ENCODE data around the gene IL20.

IL20 gene

DNA sequence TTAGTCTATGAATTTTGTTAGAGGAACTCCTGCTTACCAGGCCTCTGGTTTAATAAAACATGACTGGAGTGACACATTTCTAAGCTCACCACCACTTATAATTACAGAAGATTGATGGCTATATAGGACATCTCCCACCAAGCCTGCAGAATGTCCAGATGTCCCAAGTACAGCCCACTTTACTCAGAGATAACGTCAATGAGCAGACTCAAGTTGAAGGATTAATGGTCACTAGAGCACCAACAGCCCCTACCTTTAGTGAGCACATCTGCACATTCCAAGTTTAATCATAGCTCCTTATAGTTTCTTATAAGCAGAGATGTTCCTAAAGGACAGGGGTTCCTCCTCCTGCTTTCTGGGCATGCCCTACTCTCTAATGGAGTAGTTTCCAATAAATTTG, 37.4 kb upstream of the IL20 start:
- TF ChIP-seq, protein P1, sequence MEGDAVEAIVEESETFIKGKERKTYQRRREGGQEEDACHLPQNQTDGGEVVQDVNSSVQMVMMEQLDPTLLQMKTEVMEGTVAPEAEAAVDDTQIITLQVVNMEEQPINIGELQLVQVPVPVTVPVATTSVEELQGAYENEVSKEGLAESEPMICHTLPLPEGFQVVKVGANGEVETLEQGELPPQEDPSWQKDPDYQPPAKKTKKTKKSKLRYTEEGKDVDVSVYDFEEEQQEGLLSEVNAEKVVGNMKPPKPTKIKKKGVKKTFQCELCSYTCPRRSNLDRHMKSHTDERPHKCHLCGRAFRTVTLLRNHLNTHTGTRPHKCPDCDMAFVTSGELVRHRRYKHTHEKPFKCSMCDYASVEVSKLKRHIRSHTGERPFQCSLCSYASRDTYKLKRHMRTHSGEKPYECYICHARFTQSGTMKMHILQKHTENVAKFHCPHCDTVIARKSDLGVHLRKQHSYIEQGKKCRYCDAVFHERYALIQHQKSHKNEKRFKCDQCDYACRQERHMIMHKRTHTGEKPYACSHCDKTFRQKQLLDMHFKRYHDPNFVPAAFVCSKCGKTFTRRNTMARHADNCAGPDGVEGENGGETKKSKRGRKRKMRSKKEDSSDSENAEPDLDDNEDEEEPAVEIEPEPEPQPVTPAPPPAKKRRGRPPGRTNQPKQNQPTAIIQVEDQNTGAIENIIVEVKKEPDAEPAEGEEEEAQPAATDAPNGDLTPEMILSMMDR (IDR thresholded peaks at IDR 0.05; ENCODE audit: low read depth, low read length) = no peak
- no peak for DNase-seq (ENCODE audit: low read depth in 2 of 2)
- H3K4me3 ChIP-seq (replicated peaks in 1 of 2; ENCODE audit: low read depth in 2 of 2, low read length in 2 of 2) = no peak overlapping the region

DNA sequence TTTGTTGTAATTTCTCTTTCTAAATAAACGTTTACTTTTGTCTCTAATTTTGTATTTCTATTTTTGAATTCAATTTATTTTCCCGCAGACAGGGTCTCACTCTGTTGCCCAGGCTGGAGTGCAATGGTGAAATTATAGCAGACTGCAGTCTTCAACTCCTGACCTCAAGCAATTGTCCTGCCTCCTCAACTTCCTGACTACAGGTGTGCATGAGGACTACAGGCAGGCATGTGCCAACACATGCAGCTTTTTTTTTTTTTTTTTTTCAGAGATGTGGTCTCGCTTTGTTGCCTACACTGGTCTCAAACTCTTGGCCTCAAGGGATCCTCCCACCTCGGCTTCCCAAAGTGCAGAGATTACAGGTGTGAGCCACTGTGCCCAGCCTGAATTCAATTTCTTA, 36.7 kb upstream of the IL20 start:
- TF ChIP-seq, protein P1 (IDR thresholded peaks at IDR 0.05; ENCODE audit: low read depth, low read length) = no peak
- H3K4me3 ChIP-seq (replicated peaks in 1 of 2; ENCODE audit: low read depth in 2 of 2, low read length in 2 of 2) = no peak overlapping the region
- DNase-seq (ENCODE audit: low read depth in 2 of 2) = no peak

DNA sequence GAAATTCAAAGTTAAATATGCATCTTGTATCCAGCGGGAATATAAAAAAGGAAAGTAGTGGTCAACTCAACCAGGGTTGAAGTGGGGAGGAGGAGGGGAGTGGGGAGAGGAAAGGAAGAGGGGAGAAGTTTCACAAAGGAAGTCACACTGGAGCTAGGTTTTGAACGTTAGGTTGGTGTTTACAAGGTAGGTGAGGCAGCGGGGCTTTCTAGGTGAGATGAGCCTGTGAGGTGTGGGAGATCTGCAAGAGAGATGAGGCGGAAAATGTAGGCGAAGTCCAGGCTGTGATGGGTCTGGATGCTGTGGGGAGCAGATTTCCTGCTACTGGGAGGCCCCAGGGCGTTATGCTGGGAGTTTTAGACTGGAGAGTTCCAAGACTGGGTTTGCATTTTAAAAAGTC, 36.1 kb upstream of the IL20 start:
- no peak overlapping the region for H3K4me3 ChIP-seq (replicated peaks in 1 of 2; ENCODE audit: low read depth in 2 of 2, low read length in 2 of 2)
- no peak for DNase-seq (ENCODE audit: low read depth in 2 of 2)
- TF ChIP-seq, protein P1 (IDR thresholded peaks at IDR 0.05; ENCODE audit: low read depth, low read length) = no peak

DNA sequence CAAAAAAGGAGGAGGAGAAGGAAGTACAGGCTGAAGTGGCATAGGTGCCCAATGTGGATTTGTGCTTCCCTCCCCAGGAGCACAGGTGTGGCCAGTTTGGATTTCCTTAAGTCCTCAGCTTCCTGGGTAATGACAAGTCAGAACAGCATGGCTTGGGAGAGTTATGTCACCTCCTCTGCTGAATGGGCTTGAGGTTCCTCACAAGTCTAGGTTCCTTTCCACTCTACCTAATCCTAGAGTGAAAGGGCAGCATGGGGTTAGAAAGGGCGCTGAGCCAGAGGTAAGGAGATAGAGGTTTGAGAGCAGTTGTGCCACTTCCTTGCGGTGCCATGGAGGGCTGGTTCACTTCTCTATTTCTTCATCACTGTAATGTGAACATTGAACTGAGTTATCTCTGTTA, 35.5 kb upstream of the IL20 start:
- no peak for DNase-seq (ENCODE audit: low read depth in 2 of 2)
- no peak overlapping the region for H3K4me3 ChIP-seq (replicated peaks in 1 of 2; ENCODE audit: low read depth in 2 of 2, low read length in 2 of 2)
- TF ChIP-seq, protein P1 (IDR thresholded peaks at IDR 0.05; ENCODE audit: low read depth, low read length) = no peak

DNA sequence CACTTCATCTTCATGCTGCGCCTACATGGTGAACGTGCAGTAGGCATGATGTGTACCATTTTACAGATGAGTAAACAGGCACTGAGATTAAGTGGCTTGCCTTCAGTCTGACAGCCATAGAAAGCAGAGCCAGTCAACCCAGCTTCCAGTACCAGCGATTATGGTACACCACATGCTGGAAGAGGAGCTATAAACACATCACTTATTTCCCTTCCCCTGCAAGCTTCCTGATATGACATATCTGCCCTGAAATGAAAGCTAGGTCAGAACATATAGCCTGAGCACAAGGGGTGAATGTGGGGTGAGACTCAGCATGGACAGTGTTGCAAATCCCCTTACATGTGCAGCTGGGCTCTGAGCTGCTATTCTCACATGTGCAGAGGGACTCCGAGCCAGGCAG, 33.8 kb upstream of the IL20 start:
- TF ChIP-seq, protein P1 (IDR thresholded peaks at IDR 0.05; ENCODE audit: low read depth, low read length) = no peak

DNA sequence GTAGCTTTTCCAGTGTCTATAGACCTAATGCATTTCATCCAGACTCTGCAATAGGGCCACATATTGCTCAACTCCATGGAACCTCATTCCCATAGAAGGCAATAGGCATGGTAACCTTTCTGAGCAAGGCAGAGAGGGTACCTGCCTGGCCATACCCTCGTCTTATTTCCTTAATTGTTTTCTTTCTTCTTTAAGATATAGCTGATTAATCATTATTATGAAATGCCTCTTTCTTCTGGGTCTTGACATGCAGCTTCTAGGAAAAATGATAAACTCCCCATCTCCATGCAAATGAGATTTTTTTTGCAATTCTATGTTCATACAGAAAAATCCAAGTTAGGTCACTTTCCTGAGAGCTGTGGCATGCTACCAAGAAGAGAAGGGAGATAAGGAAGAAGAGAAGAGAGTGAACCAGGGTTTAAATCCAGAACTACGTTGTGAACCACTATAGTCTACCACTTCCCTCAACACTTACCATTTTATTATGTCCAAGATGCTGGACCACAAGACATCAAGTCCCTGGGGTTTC, 33.0 kb upstream of the IL20 start:
- DNase-seq (ENCODE audit: low read depth in 2 of 2) = no peak
- no peak overlapping the region for H3K4me3 ChIP-seq (replicated peaks in 1 of 2; ENCODE audit: low read depth in 2 of 2, low read length in 2 of 2)
- TF ChIP-seq, protein P1 (IDR thresholded peaks at IDR 0.05; ENCODE audit: low read depth, low read length) = no peak

More for the DNA sequence above, 33.8 kb upstream of the IL20 start:
- DNase-seq (ENCODE audit: low read depth in 2 of 2) = no peak
- no peak overlapping the region for H3K4me3 ChIP-seq (replicated peaks in 1 of 2; ENCODE audit: low read depth in 2 of 2, low read length in 2 of 2)

DNA sequence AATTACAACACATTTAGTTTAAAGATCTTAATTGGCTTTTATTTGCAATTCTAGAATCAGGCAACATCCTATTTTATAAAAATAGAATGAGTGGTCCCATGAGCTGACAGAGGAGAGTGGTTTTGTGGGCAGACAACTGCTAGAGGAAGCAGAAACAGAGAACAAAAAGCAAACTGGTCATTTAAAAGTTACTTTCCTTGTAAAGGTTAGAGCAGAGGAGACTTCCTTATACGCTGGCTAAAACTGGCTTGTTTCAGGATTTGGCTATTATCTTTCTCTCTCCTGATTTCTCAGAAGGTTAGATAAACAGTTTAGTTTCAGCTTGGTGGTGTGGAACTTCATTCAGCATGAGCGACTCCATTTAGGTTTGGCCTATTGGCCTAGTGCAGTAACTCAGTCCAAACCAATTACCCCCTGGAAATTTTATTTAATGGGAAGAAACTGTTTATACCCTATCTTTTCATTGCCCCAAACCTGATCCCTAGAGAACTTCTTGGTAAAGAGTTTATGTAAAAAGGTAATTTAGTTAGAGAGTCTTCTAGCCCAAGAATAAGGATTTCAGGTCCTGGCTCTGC, 32.2 kb upstream of the IL20 start:
- H3K4me3 ChIP-seq (replicated peaks in 1 of 2; ENCODE audit: low read depth in 2 of 2, low read length in 2 of 2) = no peak overlapping the region
- TF ChIP-seq, protein P1 (IDR thresholded peaks at IDR 0.05; ENCODE audit: low read depth, low read length) = no peak
- DNase-seq (ENCODE audit: low read depth in 2 of 2) = no peak
